Osteoblast (primary cell): Measurements from ENCODE around the gene TRRAP. TPM values are rescaled to one million over a fixed set of nuclear protein-coding genes. Genes with fewer than 3 reads are reported as not detected.

Experiments
- DNase-seq: peaks from one replicate; pipeline ENCODE4 v3.0.0; 2011; ENCODE audit warnings: low spot score, mixed read lengths; ENCODE audit not compliant: insufficient read length; ENCODE audit errors: missing footprints
- H2AFZ ChIP-seq: 2 replicates; pipeline ENCODE4 v1.6.0; 2011; ENCODE audit warnings: mild to moderate bottlenecking, low read length
- H3K27ac ChIP-seq: 2 replicates; pipeline ENCODE4 v1.5.1; 2011; ENCODE audit warnings: mild to moderate bottlenecking, low read depth, low read length, moderate library complexity
- H3K27me3 ChIP-seq: 2 replicates; pipeline ENCODE4 v1.6.0; 2012; ENCODE audit warnings: mild to moderate bottlenecking, control low read depth, inconsistent platforms, low read length, moderate library complexity; ENCODE audit not compliant: insufficient read depth
- H3K36me3 ChIP-seq: 2 replicates; pipeline ENCODE4 v1.5.1; 2011; ENCODE audit warnings: mild to moderate bottlenecking, low read length, control low read depth, moderate library complexity; ENCODE audit not compliant: insufficient read depth
- H3K4me1 ChIP-seq: 2 replicates; pipeline ENCODE4 v1.5.1; 2011; ENCODE audit warnings: mild to moderate bottlenecking, low read length, control low read depth, moderate library complexity; ENCODE audit not compliant: insufficient read depth
- H3K4me2 ChIP-seq: 2 replicates; pipeline ENCODE4 v1.6.0; 2011; ENCODE audit warnings: mild to moderate bottlenecking, low read length; ENCODE audit not compliant: insufficient read depth
- H3K4me3 ChIP-seq: fragments of 200-600 bp; sonication (generic); 3 replicates; pipeline ENCODE4 v1.5.1; 2012; ENCODE audit warnings: mild to moderate bottlenecking, low read length, inconsistent platforms; ENCODE audit not compliant: insufficient read depth
- H3K79me2 ChIP-seq: 2 replicates; pipeline ENCODE4 v1.6.0; 2012; ENCODE audit warnings: mild to moderate bottlenecking, low read length, control low read depth, inconsistent platforms; ENCODE audit not compliant: insufficient read depth
- H3K9me3 ChIP-seq: 2 replicates; pipeline ENCODE4 v1.5.1; 2011; ENCODE audit warnings: low read depth, low read length, control low read depth
- H4K20me1 ChIP-seq: 2 replicates; pipeline ENCODE4 v1.6.0; 2012; ENCODE audit warnings: mild to moderate bottlenecking, low read length, control low read depth; ENCODE audit not compliant: insufficient read depth
- total RNA-seq: library from RNA; depleted of rRNA; stranded (reverse); fragments of >200 nt; gene quantifications from 2 replicates; pipeline ENCODE4 v1.2.3, GENCODE V29; 2012
- TF ChIP-seq, protein P1 (sequence below): IDR thresholded peaks from 2 replicates; pipeline ENCODE4 v1.5.1; 2011; ENCODE audit warnings: mild to moderate bottlenecking, low read depth, low read length, moderate library complexity; ENCODE audit errors: extremely low read depth

Gene TRRAP
- total RNA-seq, 1 donor, result 17.7 TPM

DNA sequence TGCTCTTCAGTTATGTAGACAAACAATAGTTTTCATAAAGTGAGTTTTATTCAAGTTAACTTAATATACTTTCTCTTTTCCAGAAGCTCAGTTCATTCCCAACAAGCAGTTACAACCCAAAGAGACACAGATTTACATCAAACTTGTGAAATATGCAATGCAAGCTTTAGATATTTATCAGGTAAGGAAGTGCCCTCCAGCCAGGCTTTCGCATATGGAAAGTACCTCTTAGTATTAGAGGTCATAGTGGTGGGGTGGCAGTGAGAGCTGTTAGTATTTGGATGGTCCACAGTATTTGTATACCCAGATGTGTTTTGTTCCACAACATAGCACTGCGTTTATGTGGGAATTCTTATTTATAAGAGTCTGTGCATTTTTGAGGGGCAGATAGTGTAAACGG, 32.1 kb downstream of the TRRAP start:
- Histone ChIP-seq H4K20me1 (peaks cover 4% of the 10 kb centered on the region), H3K27ac (no peak overlapping the region), H3K36me3 (peaks cover 81% of the 10 kb centered on the region), H3K4me1 (peaks cover 4% of the 10 kb centered on the region), H3K79me2 (no peaks in the 10 kb centered on the region), H2AFZ (no peak overlapping the region), H3K27me3 (no peaks in the 10 kb centered on the region), H3K9me3 (no peaks in the 10 kb centered on the region), H3K4me2 (no peak overlapping the region), H3K4me3 (no peak overlapping the region)
- no peak for DNase-seq
- TF ChIP-seq, protein P1, sequence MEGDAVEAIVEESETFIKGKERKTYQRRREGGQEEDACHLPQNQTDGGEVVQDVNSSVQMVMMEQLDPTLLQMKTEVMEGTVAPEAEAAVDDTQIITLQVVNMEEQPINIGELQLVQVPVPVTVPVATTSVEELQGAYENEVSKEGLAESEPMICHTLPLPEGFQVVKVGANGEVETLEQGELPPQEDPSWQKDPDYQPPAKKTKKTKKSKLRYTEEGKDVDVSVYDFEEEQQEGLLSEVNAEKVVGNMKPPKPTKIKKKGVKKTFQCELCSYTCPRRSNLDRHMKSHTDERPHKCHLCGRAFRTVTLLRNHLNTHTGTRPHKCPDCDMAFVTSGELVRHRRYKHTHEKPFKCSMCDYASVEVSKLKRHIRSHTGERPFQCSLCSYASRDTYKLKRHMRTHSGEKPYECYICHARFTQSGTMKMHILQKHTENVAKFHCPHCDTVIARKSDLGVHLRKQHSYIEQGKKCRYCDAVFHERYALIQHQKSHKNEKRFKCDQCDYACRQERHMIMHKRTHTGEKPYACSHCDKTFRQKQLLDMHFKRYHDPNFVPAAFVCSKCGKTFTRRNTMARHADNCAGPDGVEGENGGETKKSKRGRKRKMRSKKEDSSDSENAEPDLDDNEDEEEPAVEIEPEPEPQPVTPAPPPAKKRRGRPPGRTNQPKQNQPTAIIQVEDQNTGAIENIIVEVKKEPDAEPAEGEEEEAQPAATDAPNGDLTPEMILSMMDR, result no peak

DNA sequence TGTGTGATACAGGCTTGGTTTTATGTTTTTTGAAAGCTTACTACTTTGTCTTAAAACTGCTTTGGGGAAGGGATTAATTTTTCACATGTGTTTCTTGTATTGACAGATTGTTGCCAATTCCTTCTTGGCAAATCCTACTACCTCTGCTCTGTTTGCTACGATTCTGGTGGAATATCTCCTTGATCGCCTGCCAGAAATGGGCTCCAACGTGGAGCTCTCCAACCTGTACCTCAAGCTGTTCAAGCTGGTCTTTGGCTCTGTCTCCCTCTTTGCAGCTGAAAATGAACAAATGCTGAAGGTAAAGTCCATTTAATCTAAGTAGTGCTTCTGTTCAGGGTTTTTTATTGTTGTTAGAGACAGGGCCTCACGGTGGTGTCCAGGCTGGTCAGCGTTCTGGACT, 33.6 kb downstream of the TRRAP start:
- TF ChIP-seq, protein P1, result no peak
- Histone ChIP-seq H3K36me3 (peaks cover 81% of the 10 kb centered on the region), H3K4me3 (no peak overlapping the region), H3K79me2 (no peaks in the 10 kb centered on the region), H4K20me1 (peaks cover 4% of the 10 kb centered on the region), H3K27me3 (no peaks in the 10 kb centered on the region), H3K27ac (no peak overlapping the region), H3K4me1 (peaks cover 4% of the 10 kb centered on the region), H3K4me2 (no peak overlapping the region), H2AFZ (no peak overlapping the region), H3K9me3 (no peaks in the 10 kb centered on the region)
- no peak for DNase-seq

DNA sequence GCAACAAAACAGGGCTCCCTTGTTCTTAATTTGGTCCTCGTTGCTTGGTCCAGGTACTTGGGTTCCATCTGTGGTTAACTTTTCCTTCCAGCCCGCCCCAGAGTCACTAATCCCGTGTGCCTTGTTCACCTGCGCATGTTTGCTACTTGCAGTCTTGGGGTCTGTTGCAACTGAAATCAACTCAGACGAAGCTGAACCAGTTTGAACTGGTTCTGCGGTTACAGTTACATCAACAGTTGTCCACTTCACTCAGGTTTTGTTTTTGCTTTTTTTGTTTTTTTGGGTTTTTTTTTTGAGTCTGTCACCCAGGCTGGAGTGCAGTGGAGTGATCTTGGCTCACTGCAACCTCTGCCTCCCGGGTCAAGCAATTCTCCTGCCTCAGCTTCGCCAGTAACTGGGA, 34.7 kb downstream of the TRRAP start:
- no peaks in the 10 kb centered on the region for H3K79me2 ChIP-seq
- no peak overlapping the region for H3K4me2 ChIP-seq
- H3K36me3 ChIP-seq, result peaks cover 81% of the 10 kb centered on the region
- H3K4me3 ChIP-seq, result no peak overlapping the region
- no peak overlapping the region for H2AFZ ChIP-seq
- TF ChIP-seq, protein P1, result no peak
- H3K4me1 ChIP-seq, result peaks cover 4% of the 10 kb centered on the region
- H4K20me1 ChIP-seq, result peaks cover 4% of the 10 kb centered on the region
- peak; percentile 76 for DNase-seq
- H3K27me3 ChIP-seq, result no peaks in the 10 kb centered on the region
- H3K9me3 ChIP-seq, result no peaks in the 10 kb centered on the region
- H3K27ac ChIP-seq, result no peak overlapping the region

DNA sequence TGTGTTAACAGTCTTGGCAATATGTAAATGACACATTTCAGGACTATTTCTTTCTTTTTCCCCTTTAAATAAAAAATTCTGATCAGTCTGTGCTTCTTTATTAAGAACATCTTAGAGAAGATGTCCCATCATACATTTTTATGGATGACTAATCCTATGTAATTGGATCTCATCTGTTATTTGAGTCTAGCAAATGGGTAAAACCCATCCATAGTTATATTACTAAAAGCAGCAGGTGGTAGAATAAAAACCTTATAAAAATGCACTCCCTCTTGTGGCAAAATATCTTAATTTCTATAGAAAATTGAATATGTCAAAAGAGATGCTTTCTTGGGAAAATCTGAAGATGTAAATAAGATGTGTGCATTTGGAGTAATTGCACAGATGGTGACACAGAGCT, 35.3 kb downstream of the TRRAP start:
- no peak overlapping the region for H2AFZ ChIP-seq
- H3K4me1 ChIP-seq, result peaks cover 4% of the 10 kb centered on the region
- H3K36me3 ChIP-seq, result peaks cover 79% of the 10 kb centered on the region
- H3K4me2 ChIP-seq, result no peak overlapping the region
- DNase-seq, result peak; percentile 82
- H3K79me2 ChIP-seq, result no peaks in the 10 kb centered on the region
- no peak overlapping the region for H3K4me3 ChIP-seq
- H3K9me3 ChIP-seq, result no peaks in the 10 kb centered on the region
- H3K27ac ChIP-seq, result no peak overlapping the region
- peaks cover 4% of the 10 kb centered on the region for H4K20me1 ChIP-seq
- TF ChIP-seq, protein P1, result peak; percentile 20
- H3K27me3 ChIP-seq, result no peaks in the 10 kb centered on the region
